PC-3 (cell line): Measurements from ENCODE around the gene RYR2. TPM values are rescaled to one million over a fixed set of nuclear protein-coding genes. Genes with fewer than 3 reads are reported as not detected.

ENCODE experiments used
- ATAC-seq: fragments of 200-7000 bp; cut with Tn5 transposase; 2 replicates; pipeline ENCODE4 v1.9.1; 2020; ENCODE audit warnings: mild to moderate bottlenecking, moderate library complexity
- BruUV-seq: library from RNA; stranded (reverse); fragments of 400-500 nt; replicated peaks from 2 replicates; lab custom pipeline; 2021; lab: Mats Ljungman, UMichigan
- CTCF ChIA-PET: fragments of 300-600 bp; sonication (Branson Sonifier 250); formaldehyde crosslinking; loops from one replicate; lab custom pipeline; 2022; ENCODE audit warnings: antibody characterized with exemption; lab: Charles Lee
- POLR2A ChIA-PET: fragments of 300-600 bp; sonication (Branson Sonifier 250); formaldehyde crosslinking; loops from one replicate; lab custom pipeline; 2022; ENCODE audit warnings: antibody characterized with exemption; ENCODE audit not compliant: unreplicated experiment; lab: Charles Lee
- DNase-seq: peaks from one replicate; pipeline ENCODE4 v3.0.0-alpha.2; 2015
- H2AFZ ChIP-seq: fragments of 300-600 bp; sonication (generic); 2 replicates; pipeline ENCODE4 v1.6.0; 2016; ENCODE audit warnings: antibody characterized with exemption, low read length
- H3F3A ChIP-seq: fragments of 300-600 bp; sonication (generic); one replicate; pipeline ENCODE4 v1.6.0; 2017; ENCODE audit warnings: antibody characterized with exemption, low read length, control low read depth, mild to moderate bottlenecking; ENCODE audit not compliant: unreplicated experiment
- H3K27ac ChIP-seq: fragments of 300-600 bp; sonication (generic); 2 replicates; pipeline ENCODE4 v1.5.1; 2016; ENCODE audit warnings: mild to moderate bottlenecking, low read length
- H3K27me3 ChIP-seq: fragments of 300-600 bp; sonication (generic); 2 replicates; pipeline ENCODE4 v1.6.1; 2016; ENCODE audit warnings: low read length, mixed read lengths
- H3K36me3 ChIP-seq: fragments of 300-600 bp; sonication (generic); 2 replicates; pipeline ENCODE4 v1.6.1; 2016; ENCODE audit warnings: low read depth, mixed run types, low read length, mixed read lengths
- H3K4me1 ChIP-seq: fragments of 300-600 bp; sonication (generic); 2 replicates; pipeline ENCODE4 v1.5.1; 2016; ENCODE audit warnings: low read length; ENCODE audit not compliant: insufficient read depth
- H3K4me2 ChIP-seq: fragments of 300-600 bp; sonication (generic); 2 replicates; pipeline ENCODE4 v1.6.0; 2016; ENCODE audit warnings: low read length
- H3K4me3 ChIP-seq: fragments of 300-600 bp; sonication (generic); 2 replicates; pipeline ENCODE4 v1.5.1; 2016; ENCODE audit warnings: mild to moderate bottlenecking, low read length, mixed read lengths
- H3K79me2 ChIP-seq: fragments of 300-600 bp; sonication (generic); 2 replicates; pipeline ENCODE4 v1.6.1; 2017; ENCODE audit warnings: low read length, mixed read lengths
- H3K9ac ChIP-seq: fragments of 300-600 bp; sonication (generic); 2 replicates; pipeline ENCODE4 v1.6.0; 2016; ENCODE audit warnings: mild to moderate bottlenecking, low read length
- H3K9me2 ChIP-seq: fragments of 300-600 bp; sonication (generic); replicated peaks from 2 replicates; pipeline ENCODE4 v1.6.1; 2016; ENCODE audit warnings: mixed run types, low read length, mixed read lengths
- H3K9me3 ChIP-seq: fragments of 300-600 bp; sonication (generic); 2 replicates; pipeline ENCODE4 v1.6.1; 2016; ENCODE audit warnings: low read length, mixed read lengths
- H4K20me1 ChIP-seq: fragments of 300-600 bp; sonication (generic); 2 replicates; pipeline ENCODE4 v1.6.1; 2016; ENCODE audit warnings: low read length, mixed read lengths
- CTCF ChIP-seq: fragments of 300-600 bp; sonication (generic); conservative IDR thresholded peaks from 2 replicates; pipeline ENCODE4 v1.5.1; 2017; ENCODE audit warnings: antibody characterized with exemption, low read depth, mild to moderate bottlenecking, low read length
- EZH2 ChIP-seq: fragments of 300-600 bp; sonication (generic); IDR thresholded peaks from one replicate; pipeline ENCODE4 v1.6.1; 2017; ENCODE audit warnings: antibody characterized with exemption, mild to moderate bottlenecking, low read length; ENCODE audit not compliant: unreplicated experiment
- EZH2phosphoT487 ChIP-seq: fragments of 300-600 bp; sonication (generic); IDR thresholded peaks from 2 replicates; pipeline ENCODE4 v1.6.1; 2018; ENCODE audit warnings: mild to moderate bottlenecking, antibody characterized with exemption, low read length, borderline replicate concordance
- intact Hi-C: fragments of 100-400 bp; cut with micrococcal nuclease; formaldehyde crosslinking; loops from 2 replicates; pipeline ENCODE4 v1.9.0; 2023
- total RNA-seq: library from RNA; depleted of rRNA; stranded (reverse); fragments of >200 nt; gene quantifications from 2 replicates; pipeline ENCODE4 v1.2.3, GENCODE V29; 2014

RYR2 gene
- total RNA-seq, 1 experiment from 2014 or later: not detected

DNA sequence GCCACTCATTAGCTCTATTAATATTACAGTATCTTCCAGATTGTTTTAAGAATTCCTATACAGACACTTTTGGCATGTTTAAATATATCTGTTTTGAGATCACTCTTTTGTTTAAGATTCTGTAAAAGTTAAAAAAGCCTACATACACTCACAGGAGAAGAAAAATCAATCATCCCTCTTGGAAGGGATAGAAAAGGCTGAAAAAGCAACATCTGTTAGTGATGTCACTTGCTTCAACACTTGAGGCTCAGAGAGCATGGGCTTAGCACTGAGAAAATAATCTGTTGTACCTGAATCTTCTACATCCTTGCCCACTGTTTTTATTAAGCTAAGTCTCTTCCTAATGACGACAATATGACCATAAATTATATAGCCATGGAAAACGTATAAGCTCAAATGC is 721.8 kb downstream of the RYR2 start:
- H3K9me2 ChIP-seq: no peaks in the 10 kb centered on the region
- H3K4me1 ChIP-seq: no peaks in the 10 kb centered on the region
- no peak for ATAC-seq
- no peak overlapping the region for H2AFZ ChIP-seq
- H3K36me3 ChIP-seq: no peaks in the 10 kb centered on the region
- intact Hi-C loops: no loop called here
- H3K27ac ChIP-seq: no peak overlapping the region
- BruUV-seq: no TSS peak
- ChIA-PET CTCF (no interaction called here), POLR2A (no interaction called here)
- H3K27me3 ChIP-seq: peaks cover 11% of the 10 kb centered on the region
- H3K79me2 ChIP-seq: no peaks in the 10 kb centered on the region
- no peaks in the 10 kb centered on the region for H3K9me3 ChIP-seq
- no peaks in the 10 kb centered on the region for H4K20me1 ChIP-seq
- no peak for DNase-seq
- no peak for TF ChIP-seq EZH2phosphoT487
- TF ChIP-seq EZH2: no peak
- no peak for TF ChIP-seq CTCF
- no peaks in the 10 kb centered on the region for H3F3A ChIP-seq
- no peak overlapping the region for H3K4me3 ChIP-seq
- H3K9ac ChIP-seq: no peak overlapping the region
- no peak overlapping the region for H3K4me2 ChIP-seq

GRCh38 chr1:237769916-237770315 is 727.9 kb downstream of the RYR2 start:
- Histone ChIP-seq H3F3A (no peaks in the 10 kb centered on the region), H3K9ac (no peak overlapping the region), H3K36me3 (no peaks in the 10 kb centered on the region), H3K4me2 (no peak overlapping the region), H4K20me1 (no peaks in the 10 kb centered on the region), H3K9me3 (no peaks in the 10 kb centered on the region), H3K4me1 (no peaks in the 10 kb centered on the region), H3K79me2 (no peaks in the 10 kb centered on the region), H2AFZ (no peak overlapping the region), H3K27ac (no peak overlapping the region), H3K27me3 (peaks cover 23% of the 10 kb centered on the region), H3K4me3 (no peak overlapping the region), H3K9me2 (no peaks in the 10 kb centered on the region)
- CTCF ChIA-PET: no interaction called here
- no peak for TF ChIP-seq EZH2
- TF ChIP-seq EZH2phosphoT487: no peak
- TF ChIP-seq CTCF: no peak
- BruUV-seq: no TSS peak
- POLR2A ChIA-PET: no interaction called here
- no peak for ATAC-seq
- DNase-seq: no peak
- intact Hi-C loops: no loop called here

GRCh38 chr1:237772009-237772408 is 730.0 kb downstream of the RYR2 start:
- Histone ChIP-seq H3K4me2 (no peak overlapping the region), H3K9me2 (no peaks in the 10 kb centered on the region), H3K27ac (no peak overlapping the region), H3K79me2 (no peaks in the 10 kb centered on the region), H3F3A (no peaks in the 10 kb centered on the region), H3K4me1 (no peaks in the 10 kb centered on the region), H2AFZ (no peak overlapping the region), H4K20me1 (no peaks in the 10 kb centered on the region), H3K9ac (no peak overlapping the region), H3K9me3 (no peaks in the 10 kb centered on the region), H3K36me3 (no peaks in the 10 kb centered on the region), H3K4me3 (no peak overlapping the region), H3K27me3 (peaks cover 27% of the 10 kb centered on the region)
- TF ChIP-seq CTCF: no peak
- TF ChIP-seq EZH2phosphoT487: no peak
- TF ChIP-seq EZH2: no peak
- intact Hi-C loops: no loop called here
- DNase-seq (no peak), ATAC-seq (no peak)
- ChIA-PET CTCF (no interaction called here), POLR2A (interaction anchor here (0.6 kb wide), 1 partner anchor 14 kb away, joined by 5 read pairs; no protein-coding TSS in a partner anchor)
- no TSS peak for BruUV-seq
